GM23338 (cell line): Measurements from ENCODE around the gene NKAIN2. TPM values are rescaled to one million over a fixed set of nuclear protein-coding genes. Genes with fewer than 3 reads are reported as not detected.
"Not testable (repeated sequence)": the region's sequence is repeated elsewhere in the genome, so short reads cannot be mapped to it uniquely, and the experiment has no call there.

Source experiments
- ATAC-seq: fragments of 200-7000 bp; cut with Tn5 transposase; 3 replicates; pipeline ENCODE4 v1.9.1; 2020
- DNase-seq: peaks from one replicate; pipeline ENCODE4 v3.0.0-alpha.2; 2015; ENCODE audit warnings: low spot score
- H2AFZ ChIP-seq: fragments of 200-600 bp; sonication (generic); 2 replicates; pipeline ENCODE4 v1.8.0; 2016; ENCODE audit warnings: antibody characterized with exemption, mild to moderate bottlenecking, moderate library complexity
- H3F3A ChIP-seq: fragments of 200-600 bp; sonication (generic); replicated peaks from 2 replicates; pipeline ENCODE4 v1.8.0; 2017; ENCODE audit warnings: antibody characterized with exemption, mixed run types, low read depth
- H3K27ac ChIP-seq: fragments of 200-600 bp; sonication (generic); 2 replicates; pipeline ENCODE4 v1.6.1; 2016; ENCODE audit warnings: low read depth
- H3K27me3 ChIP-seq: fragments of 200-600 bp; sonication (generic); 2 replicates; pipeline ENCODE4 v1.8.0; 2016; ENCODE audit warnings: mild to moderate bottlenecking, mixed run types, moderate library complexity; ENCODE audit not compliant: insufficient read depth
- H3K36me3 ChIP-seq: fragments of 200-600 bp; sonication (generic); 2 replicates; pipeline ENCODE4 v1.8.0; 2016; ENCODE audit warnings: mild to moderate bottlenecking; ENCODE audit not compliant: insufficient read depth
- H3K4me1 ChIP-seq: fragments of 200-600 bp; sonication (generic); 2 replicates; pipeline ENCODE4 v1.8.0; 2016; ENCODE audit warnings: mild to moderate bottlenecking, moderate library complexity; ENCODE audit not compliant: insufficient read depth
- H3K4me2 ChIP-seq: fragments of 200-600 bp; sonication (generic); 2 replicates; pipeline ENCODE4 v1.7.1; 2017; ENCODE audit warnings: mixed run types
- H3K4me3 ChIP-seq: fragments of 200-600 bp; sonication (generic); 2 replicates; pipeline ENCODE4 v1.6.1; 2016; ENCODE audit warnings: mixed run types
- H3K79me2 ChIP-seq: fragments of 200-600 bp; sonication (generic); replicated peaks from 2 replicates; pipeline ENCODE4 v1.8.0; 2017; ENCODE audit warnings: mild to moderate bottlenecking; ENCODE audit not compliant: insufficient read depth
- H3K9me2 ChIP-seq: fragments of 200-600 bp; sonication (generic); 2 replicates; pipeline ENCODE4 v1.8.0; 2017; ENCODE audit not compliant: insufficient read depth
- H4K20me1 ChIP-seq: fragments of 200-600 bp; sonication (generic); replicated peaks from 2 replicates; pipeline ENCODE4 v1.8.0; 2017; ENCODE audit warnings: mild to moderate bottlenecking; ENCODE audit not compliant: insufficient read depth
- H3K27ac Mint-ChIP-seq: 2 replicates; pipeline ENCODE4 v1.8.0; 2020; ENCODE audit warnings: inconsistent platforms, mild to moderate bottlenecking, moderate library complexity, mixed read lengths
- H3K27me3 Mint-ChIP-seq: 3 replicates; pipeline ENCODE4 v1.8.0; 2022; ENCODE audit warnings: low read depth, mild to moderate bottlenecking, moderate library complexity, mixed read lengths, inconsistent platforms; ENCODE audit not compliant: insufficient read depth, poor library complexity
- H3K36me3 Mint-ChIP-seq: 3 replicates; pipeline ENCODE4 v1.8.0; 2021; ENCODE audit warnings: low read depth, mild to moderate bottlenecking, inconsistent platforms, moderate library complexity, mixed read lengths
- H3K4me1 Mint-ChIP-seq: 3 replicates; pipeline ENCODE4 v1.8.0; 2020; ENCODE audit warnings: mild to moderate bottlenecking, inconsistent platforms, mixed read lengths
- H3K4me3 Mint-ChIP-seq: 3 replicates; pipeline ENCODE4 v1.8.0; 2021; ENCODE audit warnings: moderate library complexity, mild to moderate bottlenecking, inconsistent platforms, mixed read lengths
- H3K9me3 Mint-ChIP-seq: 3 replicates; pipeline ENCODE4 v1.8.0; 2020; ENCODE audit warnings: moderate library complexity, mild to moderate bottlenecking, inconsistent platforms, mixed read lengths
- CREB1 ChIP-seq: fragments of 250-450 bp; sonication (Bioruptor Pico); IDR thresholded peaks from 2 replicates; pipeline ENCODE4 v1.5.0; 2020; ENCODE audit warnings: low read depth, mild to moderate bottlenecking, moderate library complexity
- CTCF ChIP-seq, 2 experiments: fragments of 200-600 bp in 1 of 2; sonication (generic) in 1 of 2; conservative IDR thresholded peaks; 2 replicates each; pipeline versions ENCODE4 v1.5.1 to v1.6.1; 2016 to 2017; ENCODE audit warnings: antibody characterized with exemption in 2 of 2, low read depth in 2 of 2, mild to moderate bottlenecking in 2 of 2, moderate library complexity in 1 of 2
- JUNB ChIP-seq: IDR thresholded peaks from one replicate; pipeline ENCODE4 v1.6.1; 2016; ENCODE audit warnings: antibody characterized with exemption; ENCODE audit not compliant: unreplicated experiment
- NANOG ChIP-seq: IDR thresholded peaks from 2 replicates; pipeline ENCODE4 v1.6.1; 2016; ENCODE audit warnings: antibody characterized with exemption, borderline replicate concordance
- POLR2AphosphoS5 ChIP-seq: IDR thresholded peaks from 2 replicates; pipeline ENCODE4 v1.6.1; 2016; ENCODE audit warnings: antibody characterized with exemption, low read depth
- STAT1 ChIP-seq: IDR thresholded peaks from one replicate; pipeline ENCODE4 v1.6.1; 2016; ENCODE audit warnings: antibody characterized with exemption; ENCODE audit not compliant: unreplicated experiment
- ZNF114 ChIP-seq: fragments of 250-450 bp; sonication (Bioruptor Pico); IDR thresholded peaks from 2 replicates; pipeline ENCODE4 v1.5.0; 2020; ENCODE audit warnings: mild to moderate bottlenecking, moderate library complexity
- ZNF331 ChIP-seq: fragments of 250-450 bp; sonication (Bioruptor Pico); IDR thresholded peaks from 2 replicates; pipeline ENCODE4 v1.5.0; 2020; ENCODE audit warnings: low read depth, mild to moderate bottlenecking, moderate library complexity
- polyA plus RNA-seq: library from polyadenylated mRNA; unstranded; fragments of >200 nt; fragmentation: Nextera tagmentation; extraction: Ambion mirVana; gene quantifications from 2 replicates; pipeline ENCODE4 v1.2.1, GENCODE V29; 2016
- total RNA-seq: library from RNA; depleted of rRNA; stranded (reverse); fragments of >200 nt; shearing (Covaris generic); gene quantifications from 2 replicates; pipeline ENCODE4 v1.2.3, GENCODE V29; 2014

NKAIN2 gene
- total and polyA plus RNA-seq, 2 experiments from 2014 or later = 0.39 to 1.1 TPM

DNA sequence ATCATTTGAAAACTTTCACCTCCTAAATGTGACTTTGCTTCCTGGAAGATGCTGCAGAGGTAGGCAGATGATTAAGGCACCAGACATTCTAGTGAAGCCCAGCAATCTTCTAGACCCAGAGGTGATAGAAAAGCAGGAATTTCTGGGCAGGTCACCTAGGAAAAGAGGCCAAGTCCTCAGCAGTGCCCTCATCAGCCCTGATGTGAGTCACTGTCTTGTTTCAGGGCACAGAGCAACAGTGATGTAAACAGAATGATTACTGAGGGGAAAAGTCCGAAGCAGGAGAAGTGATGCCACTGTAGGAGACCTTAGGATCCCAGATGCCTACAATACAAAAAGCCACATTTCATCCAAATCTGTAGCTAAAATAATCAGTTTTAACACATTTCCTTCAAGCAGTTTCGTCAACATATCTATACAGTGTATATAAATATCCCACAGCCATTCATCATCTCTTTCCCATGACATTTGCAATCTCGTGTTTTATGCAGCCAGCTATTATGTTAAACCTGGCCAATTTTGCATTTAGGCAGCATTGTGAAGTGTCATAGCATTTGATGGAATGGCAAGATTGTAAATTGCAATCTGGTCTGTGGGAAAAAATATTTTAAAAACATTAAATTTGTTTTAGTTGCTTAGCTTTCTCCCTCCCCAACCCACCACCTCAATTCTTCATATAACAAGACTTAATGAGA is 757.4 kb downstream of the NKAIN2 start (continued):
- TF ChIP-seq CTCF (conservative IDR thresholded peaks at IDR 0.05; ENCODE audit: low read depth in 2 of 2) (no peak), JUNB (no peak), ZNF114 (CRISPR knock-in tag) (no peak), CREB1 (CRISPR knock-in tag) (no peak), NANOG (no peak), ZNF331 (CRISPR knock-in tag) (no peak), STAT1 (no peak), POLR2AphosphoS5 (no peak)

GRCh38 chr6:124561635-124562130 is 758.0 kb downstream of the NKAIN2 start:
- peak; percentile 21 for DNase-seq
- no peak for ATAC-seq
- H3K36me3 ChIP-seq = no peaks in the 10 kb centered on the region
- H3K4me1 ChIP-seq = peaks cover 9% of the 10 kb centered on the region
- Mint-ChIP-seq H3K4me3 (no peak overlapping the region), H3K27ac (peak overlapping the region; percentile 0; the same call in 1 of the 2 replicates), H3K36me3 (no peaks in the 10 kb centered on the region), H3K27me3 (no peaks in the 10 kb centered on the region), H3K9me3 (no peaks in the 10 kb centered on the region; the same call in 2 of the 3 replicates), H3K4me1 (peaks cover 12% of the 10 kb centered on the region)
- no peaks in the 10 kb centered on the region for H3K27me3 ChIP-seq
- no peaks in the 10 kb centered on the region for H4K20me1 ChIP-seq
- no peak overlapping the region for H2AFZ ChIP-seq
- no peaks in the 10 kb centered on the region for H3K79me2 ChIP-seq
- no peak overlapping the region for H3K4me3 ChIP-seq
- no peak overlapping the region for H3K27ac ChIP-seq
- H3F3A ChIP-seq = no peaks in the 10 kb centered on the region
- TF ChIP-seq CREB1 (CRISPR knock-in tag) (no peak), CTCF (conservative IDR thresholded peaks at IDR 0.05; ENCODE audit: low read depth in 2 of 2) (no peak)
- no peak overlapping the region for H3K4me2 ChIP-seq
- no peaks in the 10 kb centered on the region for H3K9me2 ChIP-seq

GRCh38 chr6:124564125-124564524 is 760.5 kb downstream of the NKAIN2 start:
- not testable (repeated sequence) for H4K20me1 ChIP-seq, ATAC-seq, H3K4me3 Mint-ChIP-seq, DNase-seq, H3K4me2 ChIP-seq, H3K9me2 ChIP-seq, H3K36me3 Mint-ChIP-seq, H3K27ac ChIP-seq, H3K27me3 Mint-ChIP-seq, H3K27ac Mint-ChIP-seq, H3K27me3 ChIP-seq, H3K79me2 ChIP-seq, H2AFZ ChIP-seq, H3K4me1 ChIP-seq, H3K9me3 Mint-ChIP-seq, H3K36me3 ChIP-seq, H3K4me3 ChIP-seq, H3F3A ChIP-seq
- peaks cover 12% of the 10 kb centered on the region for H3K4me1 Mint-ChIP-seq
